ENCODE data around the gene CLEC10A.

DNA sequence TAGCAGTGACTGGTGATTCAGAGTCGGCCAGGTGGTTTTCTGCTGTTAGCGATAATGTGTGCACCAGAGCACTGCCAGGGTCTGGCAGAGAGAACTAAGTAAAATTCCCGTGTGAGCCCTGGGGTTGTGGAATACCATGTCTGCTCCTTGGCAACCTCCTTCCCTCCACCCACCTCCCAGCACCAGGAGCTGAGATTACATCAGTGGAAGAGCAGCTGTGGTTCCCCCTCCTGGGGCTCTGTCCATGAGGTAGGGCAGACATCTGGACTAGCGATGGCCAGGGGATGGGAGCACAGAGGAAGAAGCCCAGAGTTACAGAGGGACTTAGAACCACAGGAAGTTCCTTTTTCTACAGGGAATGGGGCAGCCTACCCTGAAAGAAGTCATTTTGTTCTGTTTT lies 15.8 kb downstream of the CLEC10A start:
- no peak for TF ChIP-seq YY1 (IDR thresholded peaks at IDR 0.05; ENCODE audit: insufficient read depth, insufficient read length)
- TF ChIP-seq ZNF274 (IDR thresholded peaks at IDR 0.05; ENCODE audit: low read depth, low read length) = no peak
- no peak for TF ChIP-seq SUZ12 (IDR thresholded peaks at IDR 0.05; ENCODE audit: extremely low read depth, insufficient read depth, insufficient read length)

Data from NT2/D1 (cell line).